GM12874 (cell line): Measurements from ENCODE around the gene KCNMA1.

Experiments used
- TF ChIP-seq, protein P1 (sequence below): IDR thresholded peaks from 2 replicates; pipeline ENCODE4 v1.5.1; 2011; ENCODE audit warnings: low read depth, mild to moderate bottlenecking, control low read depth, low read length, moderate library complexity; ENCODE audit not compliant: insufficient read depth

KCNMA1 gene

DNA sequence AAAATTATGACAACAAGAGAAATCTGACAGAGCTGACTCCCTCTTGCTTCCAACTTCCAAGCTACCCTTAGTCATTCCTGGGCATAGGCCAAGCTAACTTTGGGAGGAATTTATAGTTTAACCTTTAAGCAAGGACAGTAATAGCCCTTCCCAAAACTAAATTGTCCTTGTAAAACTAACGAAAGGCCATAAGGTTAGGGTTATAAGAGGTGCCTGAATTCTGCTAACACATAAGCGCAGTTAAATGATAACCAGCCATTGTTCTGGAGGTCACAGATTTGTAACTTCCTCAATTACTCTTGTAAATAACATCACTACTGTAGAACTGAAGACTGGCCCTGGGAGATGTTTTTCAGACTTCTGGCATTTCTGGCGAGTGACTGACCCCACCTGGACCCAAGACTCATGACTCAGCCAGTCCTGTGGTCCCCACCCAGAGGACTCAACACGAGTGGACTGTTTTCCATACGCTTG lies 481.2 kb downstream of the KCNMA1 start:
- TF ChIP-seq, protein P1, sequence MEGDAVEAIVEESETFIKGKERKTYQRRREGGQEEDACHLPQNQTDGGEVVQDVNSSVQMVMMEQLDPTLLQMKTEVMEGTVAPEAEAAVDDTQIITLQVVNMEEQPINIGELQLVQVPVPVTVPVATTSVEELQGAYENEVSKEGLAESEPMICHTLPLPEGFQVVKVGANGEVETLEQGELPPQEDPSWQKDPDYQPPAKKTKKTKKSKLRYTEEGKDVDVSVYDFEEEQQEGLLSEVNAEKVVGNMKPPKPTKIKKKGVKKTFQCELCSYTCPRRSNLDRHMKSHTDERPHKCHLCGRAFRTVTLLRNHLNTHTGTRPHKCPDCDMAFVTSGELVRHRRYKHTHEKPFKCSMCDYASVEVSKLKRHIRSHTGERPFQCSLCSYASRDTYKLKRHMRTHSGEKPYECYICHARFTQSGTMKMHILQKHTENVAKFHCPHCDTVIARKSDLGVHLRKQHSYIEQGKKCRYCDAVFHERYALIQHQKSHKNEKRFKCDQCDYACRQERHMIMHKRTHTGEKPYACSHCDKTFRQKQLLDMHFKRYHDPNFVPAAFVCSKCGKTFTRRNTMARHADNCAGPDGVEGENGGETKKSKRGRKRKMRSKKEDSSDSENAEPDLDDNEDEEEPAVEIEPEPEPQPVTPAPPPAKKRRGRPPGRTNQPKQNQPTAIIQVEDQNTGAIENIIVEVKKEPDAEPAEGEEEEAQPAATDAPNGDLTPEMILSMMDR = no peak

DNA sequence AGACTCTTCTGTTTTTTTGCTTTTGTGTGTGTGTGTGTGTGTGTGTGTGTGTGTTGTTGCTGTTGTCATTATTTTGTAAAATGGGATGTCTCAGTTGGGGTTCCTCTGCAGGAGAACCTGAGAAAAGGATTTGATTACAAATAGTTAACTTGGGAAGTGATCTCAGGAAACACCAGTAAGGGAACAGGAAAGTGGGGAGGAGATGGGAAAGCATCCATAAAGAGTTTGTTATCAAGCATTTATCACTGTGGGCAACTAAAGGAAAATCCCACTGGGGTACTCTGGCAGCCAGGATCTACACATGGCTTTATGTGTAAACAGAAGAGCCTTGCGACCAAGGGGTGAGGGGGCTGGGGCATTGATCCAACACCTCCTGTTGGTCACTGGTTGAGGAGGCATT lies 485.4 kb downstream of the KCNMA1 start:
- TF ChIP-seq, protein P1 = no peak

GRCh38 chr10:77151408-77151807 lies 486.2 kb downstream of the KCNMA1 start:
- TF ChIP-seq, protein P1 = no peak

DNA sequence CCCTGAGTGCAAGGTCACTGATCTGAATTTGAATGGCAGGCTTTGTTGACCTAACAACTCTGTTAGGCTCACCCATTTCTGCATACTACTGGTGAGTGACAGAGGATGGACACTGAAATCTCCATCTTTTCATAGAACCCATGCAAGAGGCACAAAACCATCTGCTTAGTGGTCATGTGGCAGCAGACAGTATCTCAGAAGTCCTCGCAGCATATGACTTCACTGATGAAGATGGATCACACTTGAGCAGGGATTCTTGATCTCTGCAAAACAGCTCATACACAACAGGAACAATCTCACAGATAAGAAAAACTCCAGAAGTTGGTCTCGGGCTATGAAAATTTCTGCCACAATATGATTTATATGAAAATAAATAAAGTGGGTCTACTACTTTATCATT lies 487.9 kb downstream of the KCNMA1 start:
- TF ChIP-seq, protein P1 = no peak

- TF ChIP-seq, protein P1 = no peak
Observed at GRCh38 chr10:77149001-77149400, 488.6 kb downstream of the KCNMA1 start.

DNA sequence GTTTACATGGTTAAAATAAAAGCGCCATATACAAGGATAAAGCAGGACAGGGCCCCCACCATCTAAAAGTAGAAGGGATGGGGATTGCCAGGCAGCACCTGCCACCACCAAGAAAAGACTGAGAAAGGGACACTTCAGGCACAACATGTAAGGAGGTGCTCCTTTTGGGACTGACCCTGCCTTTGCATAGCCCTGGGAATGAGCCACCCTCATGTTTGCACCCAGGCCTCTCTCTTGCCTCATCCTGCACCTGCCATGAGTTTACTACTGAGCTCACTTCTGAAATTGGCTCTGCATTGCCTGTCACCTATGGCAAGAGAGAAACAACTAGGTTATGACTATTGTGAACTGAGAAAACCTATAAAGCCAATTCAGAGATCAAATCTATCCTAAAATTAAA lies 489.7 kb downstream of the KCNMA1 start:
- TF ChIP-seq, protein P1 = no peak

DNA sequence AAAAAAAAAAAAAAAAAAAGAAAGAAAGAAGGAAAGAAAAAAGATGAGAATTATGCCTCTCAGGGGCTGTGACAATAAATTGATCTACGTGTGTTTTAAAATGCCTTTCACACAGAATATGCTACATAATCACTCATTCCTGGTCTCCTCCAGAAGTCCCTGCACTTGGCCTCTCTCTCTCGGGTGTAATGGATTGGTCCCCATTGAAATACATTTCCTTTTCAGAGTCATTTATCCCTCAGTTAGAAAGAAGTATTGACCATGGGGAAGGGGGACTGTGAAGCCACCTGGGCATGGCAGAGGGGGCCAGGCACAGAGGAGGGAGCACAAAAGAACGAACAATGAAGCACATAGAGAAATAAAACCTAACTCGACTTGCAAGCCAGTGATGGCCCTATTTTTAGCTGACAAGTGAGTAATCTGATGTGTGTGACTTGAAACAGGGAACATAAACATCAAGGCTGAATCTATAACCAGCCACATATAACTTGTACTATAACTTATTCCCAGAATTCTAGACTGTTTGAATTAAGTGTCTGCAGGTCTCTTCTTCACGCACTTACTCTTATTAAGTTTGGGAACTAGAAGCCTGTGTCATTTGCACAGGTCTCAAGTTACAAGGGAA lies 490.8 kb downstream of the KCNMA1 start:
- TF ChIP-seq, protein P1 = no peak
